HG03103 (cell line): Measurements from ENCODE around the gene C20orf141.

Source experiments
- ATAC-seq: cut with Tn5 transposase; IDR thresholded peaks from one replicate; pipeline ENCODE4 v1.9.1; 2021; ENCODE audit warnings: low read depth; ENCODE audit not compliant: unreplicated experiment

C20orf141 gene

GRCh38 chr20:2840967-2841531, 26.3 kb downstream of the C20orf141 start:
- ATAC-seq: peak; percentile 28

GRCh38 chr20:2845607-2846006, 30.8 kb downstream of the C20orf141 start:
- no peak for ATAC-seq

- ATAC-seq: no peak
Observed at GRCh38 chr20:2846698-2847097, 31.9 kb downstream of the C20orf141 start.

- ATAC-seq: no peak
Observed at GRCh38 chr20:2847802-2848201, 33.0 kb downstream of the C20orf141 start.

GRCh38 chr20:2849529-2849928, 34.7 kb downstream of the C20orf141 start:
- no peak for ATAC-seq

- no peak for ATAC-seq
Observed at GRCh38 chr20:2851086-2851485, 36.3 kb downstream of the C20orf141 start.

GRCh38 chr20:2858591-2858990, 43.8 kb downstream of the C20orf141 start:
- no peak for ATAC-seq

- ATAC-seq: no peak
Observed at GRCh38 chr20:2859330-2860121, 44.7 kb downstream of the C20orf141 start.

- no peak for ATAC-seq
Observed at GRCh38 chr20:2864626-2865025, 49.8 kb downstream of the C20orf141 start.

GRCh38 chr20:2865101-2865500, 50.3 kb downstream of the C20orf141 start:
- no peak for ATAC-seq
